ENCODE data around the gene ELAVL3. TPM values are rescaled to one million over a fixed set of nuclear protein-coding genes. Genes with fewer than 3 reads are reported as not detected.

Gene ELAVL3
- polyA plus RNA-seq, 1 of the 3 experiments (the other 2 are of a cell fraction) = 0.48 TPM

DNA sequence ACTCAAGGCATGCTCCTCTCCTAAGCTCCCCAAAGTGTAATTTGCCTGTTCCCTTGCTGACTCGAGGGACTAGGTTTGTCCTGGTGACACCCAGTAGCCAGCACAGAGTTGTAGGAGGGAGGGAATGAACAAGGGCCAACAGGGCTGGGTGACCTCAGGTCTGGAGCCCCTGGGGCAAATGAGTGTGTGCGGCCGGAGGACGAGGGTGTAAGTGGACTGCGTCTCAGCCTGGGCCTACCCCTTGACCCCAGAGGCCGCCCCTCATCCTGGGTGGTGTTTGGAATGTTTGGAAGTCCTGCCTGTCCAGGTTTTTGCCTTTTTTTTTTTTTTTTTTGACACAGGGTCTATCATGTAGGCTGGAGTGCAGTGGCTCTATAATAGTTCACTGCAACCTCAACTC lies 26.1 kb upstream of the ELAVL3 start:
- TF ChIP-seq EZH2phosphoT487 (IDR thresholded peaks at IDR 0.05; ENCODE audit: borderline replicate concordance, low read depth) (no peak), IRF3 (IDR thresholded peaks at IDR 0.05; ENCODE audit: low read depth, low read length) (no peak), TAF1 (IDR thresholded peaks at IDR 0.05; ENCODE audit: borderline replicate concordance, low read depth, low read length) (no peak), CHD2 (IDR thresholded peaks at IDR 0.05; ENCODE audit: low read length, partially characterized antibody) (no peak), USF2 (IDR thresholded peaks at IDR 0.05; ENCODE audit: borderline replicate concordance, low read depth, low read length) (no peak), POLR2AphosphoS5 (IDR thresholded peaks at IDR 0.05; ENCODE audit: low read depth, low read length) (no peak), FOSL2 (IDR thresholded peaks at IDR 0.05; ENCODE audit: borderline replicate concordance, low read depth) (no peak)
- peaks cover 0 to 3% of the 10 kb centered on the region in 2 experiments for H3K36me3 ChIP-seq (replicated peaks in 1 of 2; ENCODE audit: control insufficient read depth in 1 of 2, insufficient read depth in 2 of 2, low read length in 1 of 2)
- 94% methylated on average over 6 of the region's 6 CpGs for WGBS (ENCODE audit: low lambda C conversion rate)
- no peaks in the 10 kb centered on the region for H3K27me3 ChIP-seq (ENCODE audit: insufficient read depth)
- H3K79me2 ChIP-seq (ENCODE audit: insufficient read depth) = peaks cover 22% of the 10 kb centered on the region; the same call in 1 of the 2 replicates
- no peaks in the 10 kb centered on the region for H4K20me1 ChIP-seq (ENCODE audit: insufficient read depth)
- H3K27ac ChIP-seq (ENCODE audit: low read depth in 2 of 2, low read length in 1 of 2) = no peak overlapping the region
- H3K9me2 ChIP-seq = no peaks in the 10 kb centered on the region
- POLR2A ChIA-PET = no interaction called here
- peaks cover 7% of the 10 kb centered on the region for H3F3A ChIP-seq (replicated peaks; ENCODE audit: insufficient read depth)
- CTCF ChIA-PET = interaction anchor here (2.1 kb wide), 1 partner anchor 11 kb away, joined by 8 read pairs; no protein-coding TSS in a partner anchor
- H3K9ac ChIP-seq = no peak overlapping the region
- H3K4me2 ChIP-seq = no peak overlapping the region
- H2AFZ ChIP-seq (ENCODE audit: low read depth) = no peak overlapping the region
- peaks cover 9 to 12% of the 10 kb centered on the region in 2 experiments; a peak in 2 of 4 replicates for H3K4me1 ChIP-seq (ENCODE audit: control insufficient read depth in 1 of 2, insufficient read depth in 2 of 2, low read depth in 1 of 2, low read length in 1 of 2)
- no peak overlapping the region for H3K4me3 ChIP-seq (ENCODE audit: low read depth in 2 of 2, low read length in 1 of 2)
- DNase-seq = no peak
- no peaks in the 10 kb centered on the region for H3K9me3 ChIP-seq

DNA sequence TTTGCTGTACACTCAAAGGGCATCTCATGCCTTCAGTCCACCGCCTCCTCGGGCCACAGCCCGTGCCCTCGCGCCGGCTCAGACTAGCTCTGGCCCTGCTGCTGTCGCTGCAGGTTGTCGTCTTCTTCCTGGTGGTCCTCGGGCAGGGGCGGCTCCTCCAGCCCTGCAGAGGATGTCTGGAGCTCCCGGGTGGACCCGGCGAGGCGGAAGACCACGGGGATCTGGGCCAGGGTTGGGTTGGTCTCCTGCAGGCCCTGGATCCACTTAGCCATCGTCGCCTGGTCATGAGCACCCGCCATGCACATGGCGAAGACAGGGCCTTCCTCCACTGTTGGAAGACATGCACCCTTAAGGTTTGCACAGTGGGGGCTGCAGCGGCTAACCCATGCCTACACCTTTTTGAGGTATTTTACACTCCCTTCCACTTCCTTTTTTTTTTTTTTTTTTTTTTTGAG lies 25.3 kb upstream of the ELAVL3 start:
- H3K9ac ChIP-seq = peak overlapping the region; percentile 96
- DNase-seq = no peak
- peaks cover 0 to 2% of the 10 kb centered on the region in 2 experiments for H3K36me3 ChIP-seq (replicated peaks in 1 of 2; ENCODE audit: control insufficient read depth in 1 of 2, insufficient read depth in 2 of 2, low read length in 1 of 2)
- peaks cover 7% of the 10 kb centered on the region for H3F3A ChIP-seq (replicated peaks; ENCODE audit: insufficient read depth)
- 32% methylated on average over 5 of the region's 20 CpGs for WGBS (ENCODE audit: low lambda C conversion rate)
- no peaks in the 10 kb centered on the region for H3K9me3 ChIP-seq
- H3K9me2 ChIP-seq = no peaks in the 10 kb centered on the region
- peak overlapping the region; percentile 88 for H3K4me2 ChIP-seq
- TF ChIP-seq FOXM1 (IDR thresholded peaks at IDR 0.05; ENCODE audit: low read depth) = no peak
- TF ChIP-seq NFIC (IDR thresholded peaks at IDR 0.05; ENCODE audit: borderline replicate concordance) = no peak
- H3K79me2 ChIP-seq (ENCODE audit: insufficient read depth) = peaks cover 22% of the 10 kb centered on the region; the same call in 1 of the 2 replicates
- peak overlapping the region; percentile 83 for H2AFZ ChIP-seq (ENCODE audit: low read depth)
- H4K20me1 ChIP-seq (ENCODE audit: insufficient read depth) = no peaks in the 10 kb centered on the region
- peak overlapping the region; percentile 84 to 89 for H3K27ac ChIP-seq (ENCODE audit: low read depth in 2 of 2, low read length in 1 of 2)
- CTCF ChIA-PET = interaction anchor here (0.9 to 2.1 kb wide), 3 partner anchors 11 to 124 kb away, joined by 3 to 8 read pairs (median 4); no protein-coding TSS in a partner anchor
- H3K27me3 ChIP-seq (ENCODE audit: insufficient read depth) = no peaks in the 10 kb centered on the region
- H3K4me1 ChIP-seq (ENCODE audit: control insufficient read depth in 1 of 2, insufficient read depth in 2 of 2, low read depth in 1 of 2, low read length in 1 of 2) = peaks cover 9 to 12% of the 10 kb centered on the region in 2 experiments; a peak in 2 of 4 replicates
- peak overlapping the region; percentile 64 to 78 for H3K4me3 ChIP-seq (ENCODE audit: low read depth in 2 of 2, low read length in 1 of 2)
- POLR2A ChIA-PET = interaction anchor here (1.2 kb wide), 1 partner anchor 25 kb away, joined by 3 read pairs; the partner anchor contains the start of gene ELAVL3

Data from SK-N-SH (cell line).